Subcutaneous abdominal adipose tissue (tissue), 5 donors: Measurements from ENCODE around the gene MACROD2.

Source experiments
- H3K27ac ChIP-seq: one replicate; pipeline ENCODE4 v1.7.0; 2013; ENCODE audit warnings: low read depth, mild to moderate bottlenecking, inconsistent platforms, low read length, moderate library complexity
- H3K27me3 ChIP-seq, 5 donors: one replicate each; pipeline ENCODE4 v1.7.0; 2013; ENCODE audit warnings: low read length in 5 of 5, inconsistent platforms in 1 of 5; ENCODE audit not compliant: control insufficient read depth in 5 of 5, insufficient read depth in 4 of 5
- H3K36me3 ChIP-seq, 5 donors: one replicate each; pipeline ENCODE4 v1.7.0; 2013; ENCODE audit warnings: low read length in 5 of 5; ENCODE audit not compliant: control insufficient read depth in 5 of 5, insufficient read depth in 5 of 5
- H3K4me1 ChIP-seq, 5 donors: one replicate each; pipeline ENCODE4 v1.7.0; 2013; ENCODE audit warnings: low read length in 5 of 5, mild to moderate bottlenecking in 3 of 5, moderate library complexity in 1 of 5; ENCODE audit not compliant: control insufficient read depth in 5 of 5, insufficient read depth in 5 of 5
- H3K4me3 ChIP-seq, 5 donors: one replicate each; pipeline ENCODE4 v1.7.0; 2013; ENCODE audit warnings: low read length in 5 of 5, low read depth in 1 of 5
- H3K9ac ChIP-seq, 5 donors: one replicate each; pipeline ENCODE4 v1.7.0; 2013; ENCODE audit warnings: low read length in 5 of 5, mild to moderate bottlenecking in 4 of 5, moderate library complexity in 3 of 5
- H3K9me3 ChIP-seq, 5 donors: one replicate each; pipeline ENCODE4 v1.7.0; 2013; ENCODE audit warnings: low read length in 5 of 5; ENCODE audit not compliant: control insufficient read depth in 5 of 5
- donor health status: healthy.
- donor health status: healthy.
- donor health status: healthy.
- donor health status: healthy.
- donor health status: healthy.

The MACROD2 gene

GRCh38 chr20:15708984-15709598, 1713.8 kb downstream of the MACROD2 start:
- no peaks in the 10 kb centered on the region for H3K4me1 ChIP-seq
- no peak overlapping the region for H3K27ac ChIP-seq
- no peaks in the 10 kb centered on the region for H3K27me3 ChIP-seq
- no peak overlapping the region for H3K4me3 ChIP-seq
- H3K9ac ChIP-seq: no peak overlapping the region
- no peaks in the 10 kb centered on the region for H3K36me3 ChIP-seq
- no peaks in the 10 kb centered on the region for H3K9me3 ChIP-seq

- Histone ChIP-seq H3K9me3 (no peaks in the 10 kb centered on the region), H3K27ac (no peak overlapping the region), H3K4me3 (no peak overlapping the region), H3K9ac (no peak overlapping the region), H3K27me3 (no peaks in the 10 kb centered on the region), H3K4me1 (no peaks in the 10 kb centered on the region), H3K36me3 (no peaks in the 10 kb centered on the region)
Observed at GRCh38 chr20:15710636-15711035, 1715.3 kb downstream of the MACROD2 start.

GRCh38 chr20:15711177-15711576, 1715.9 kb downstream of the MACROD2 start:
- Histone ChIP-seq H3K27me3 (no peaks in the 10 kb centered on the region), H3K4me3 (no peak overlapping the region), H3K9me3 (no peaks in the 10 kb centered on the region), H3K36me3 (no peaks in the 10 kb centered on the region), H3K9ac (no peak overlapping the region), H3K4me1 (no peaks in the 10 kb centered on the region), H3K27ac (no peak overlapping the region)

- Histone ChIP-seq H3K4me3 (no peak overlapping the region), H3K36me3 (no peaks in the 10 kb centered on the region), H3K4me1 (no peaks in the 10 kb centered on the region), H3K27ac (no peak overlapping the region), H3K27me3 (no peaks in the 10 kb centered on the region), H3K9ac (no peak overlapping the region), H3K9me3 (no peaks in the 10 kb centered on the region)
Observed at GRCh38 chr20:15716256-15716655, 1720.9 kb downstream of the MACROD2 start.

- Histone ChIP-seq H3K27ac (no peak overlapping the region), H3K4me3 (no peak overlapping the region), H3K4me1 (no peaks in the 10 kb centered on the region), H3K36me3 (no peaks in the 10 kb centered on the region), H3K27me3 (no peaks in the 10 kb centered on the region), H3K9me3 (peaks cover 0 to 3% (median 2%) of the 10 kb centered on the region in 5 donors), H3K9ac (no peak overlapping the region)
Observed at GRCh38 chr20:15726416-15726815, 1731.1 kb downstream of the MACROD2 start.

- no peak overlapping the region for H3K27ac ChIP-seq
- no peaks in the 10 kb centered on the region for H3K4me1 ChIP-seq
- H3K36me3 ChIP-seq: no peaks in the 10 kb centered on the region
- H3K27me3 ChIP-seq: no peaks in the 10 kb centered on the region
- H3K9ac ChIP-seq: no peak overlapping the region
- H3K9me3 ChIP-seq: peaks cover 0 to 4% (median 0%) of the 10 kb centered on the region in 5 donors
- no peak overlapping the region for H3K4me3 ChIP-seq
Observed at GRCh38 chr20:15734052-15734451, 1738.7 kb downstream of the MACROD2 start.

GRCh38 chr20:15739035-15739434, 1743.7 kb downstream of the MACROD2 start:
- Histone ChIP-seq H3K27me3 (no peaks in the 10 kb centered on the region), H3K4me3 (no peak overlapping the region), H3K9ac (no peak overlapping the region), H3K27ac (no peak overlapping the region), H3K9me3 (no peaks in the 10 kb centered on the region), H3K4me1 (no peaks in the 10 kb centered on the region), H3K36me3 (no peaks in the 10 kb centered on the region)

GRCh38 chr20:15740046-15740775, 1744.9 kb downstream of the MACROD2 start:
- Histone ChIP-seq H3K36me3 (no peaks in the 10 kb centered on the region), H3K9me3 (no peaks in the 10 kb centered on the region), H3K27ac (no peak overlapping the region), H3K4me3 (no peak overlapping the region), H3K4me1 (no peaks in the 10 kb centered on the region), H3K9ac (no peak overlapping the region), H3K27me3 (no peaks in the 10 kb centered on the region)

- Histone ChIP-seq H3K27me3 (no peaks in the 10 kb centered on the region), H3K9me3 (peaks cover 0 to 5% (median under 1%) of the 10 kb centered on the region in 5 donors), H3K4me3 (no peak overlapping the region), H3K4me1 (no peaks in the 10 kb centered on the region), H3K27ac (no peak overlapping the region), H3K36me3 (no peaks in the 10 kb centered on the region), H3K9ac (no peak overlapping the region)
Observed at GRCh38 chr20:15742087-15742486, 1746.8 kb downstream of the MACROD2 start.

GRCh38 chr20:15742627-15743026, 1747.3 kb downstream of the MACROD2 start:
- Histone ChIP-seq H3K36me3 (no peaks in the 10 kb centered on the region), H3K9me3 (peaks cover 2 to 7% (median 4%) of the 10 kb centered on the region in 5 donors), H3K27ac (no peak overlapping the region), H3K9ac (no peak overlapping the region), H3K4me3 (no peak overlapping the region), H3K4me1 (no peaks in the 10 kb centered on the region), H3K27me3 (no peaks in the 10 kb centered on the region)
